ENCODE measurements around the gene GLG1.
A peak's percentile ranks its signal among the peaks of the same experiment; 100 is the strongest.

GLG1 gene

DNA sequence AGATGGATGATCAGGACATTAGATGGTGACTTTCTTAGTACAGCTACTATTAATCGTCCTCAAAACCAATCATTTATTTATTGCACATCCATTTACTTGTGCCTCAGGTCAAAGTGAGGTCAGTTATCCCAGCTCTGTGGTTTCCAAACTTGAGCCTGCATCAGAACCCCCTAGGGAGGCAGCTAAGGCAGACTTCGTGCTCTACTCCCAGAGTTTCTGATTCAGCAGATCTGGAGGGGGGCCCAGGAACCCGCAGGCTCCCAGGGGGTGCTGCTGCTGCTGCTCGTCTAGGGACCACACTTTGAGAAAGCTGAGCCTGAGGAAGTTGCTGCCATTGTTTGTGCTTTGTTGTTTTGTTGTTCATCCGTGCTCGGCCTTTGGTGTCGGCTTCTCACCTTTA is 141.6 kb downstream of the GLG1 start:
- H2BK5ac ChIP-seq (ENCODE audit: low read depth, low read length, poor library complexity, severe bottlenecking): no peak overlapping the region
- H3K79me1 ChIP-seq (replicated peaks; ENCODE audit: low read length, poor library complexity, severe bottlenecking): peaks cover 5% of the 10 kb centered on the region
- WGBS: 94% methylated on average over 7 of the region's 7 CpGs

DNA sequence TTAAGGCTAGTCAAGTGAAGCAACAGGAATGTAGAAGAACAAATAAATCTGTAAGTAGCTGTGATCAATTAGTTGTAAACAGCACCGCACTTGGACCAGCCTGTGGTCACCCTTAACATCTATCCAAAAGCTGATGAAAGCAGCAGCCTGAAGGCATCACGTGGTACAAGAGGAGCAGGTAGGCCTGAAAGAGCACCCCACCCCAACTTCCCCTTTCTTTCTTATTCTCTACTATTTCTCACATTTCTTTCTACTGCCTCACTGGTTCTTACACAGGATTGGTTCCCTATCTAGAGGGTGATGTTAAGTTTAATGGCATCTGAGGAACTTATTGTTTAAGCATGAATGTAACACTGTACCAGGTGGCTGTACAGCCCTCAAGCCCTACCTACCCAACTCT is 143.0 kb downstream of the GLG1 start:
- Histone ChIP-seq H3K27me3 (ENCODE audit: control insufficient read depth in 1 of 2, insufficient read depth in 1 of 2, low read length in 2 of 2) (no peaks in the 10 kb centered on the region), H4K91ac (ENCODE audit: low read length) (no peak overlapping the region), H3K4ac (ENCODE audit: low read depth in 1 of 2, low read length in 2 of 2) (no peak overlapping the region), H3K4me3 (ENCODE audit: insufficient read depth in 1 of 2, low read depth in 1 of 2, low read length in 2 of 2) (no peak overlapping the region), H3K18ac (ENCODE audit: low read depth in 1 of 2, low read length in 2 of 2) (no peak overlapping the region), H2BK5ac (ENCODE audit: low read depth, low read length, poor library complexity, severe bottlenecking) (no peak overlapping the region), H3K4me2 (ENCODE audit: low read length, poor library complexity, severe bottlenecking) (no peak overlapping the region), H2BK120ac (ENCODE audit: low read depth, low read length) (no peak overlapping the region), H3K4me1 (ENCODE audit: control insufficient read depth, insufficient read depth, low read depth, low read length) (no peaks in the 10 kb centered on the region), H2BK12ac (ENCODE audit: low read length in 2 of 2) (no peak overlapping the region), H2AFZ (ENCODE audit: low read depth, low read length) (no peak overlapping the region), H3K36me3 (ENCODE audit: control insufficient read depth in 1 of 2, insufficient read depth in 2 of 2, low read depth in 1 of 2, low read length in 2 of 2) (peaks cover 49 to 85% of the 10 kb centered on the region in 2 experiments), H3K9me3 (ENCODE audit: control insufficient read depth, low read length) (no peaks in the 10 kb centered on the region), H3K14ac (ENCODE audit: low read length in 2 of 2) (no peak overlapping the region), H2AK5ac (ENCODE audit: low read length, severe bottlenecking) (no peak overlapping the region), H3K9ac (ENCODE audit: low read length) (no peak overlapping the region), H3K27ac (ENCODE audit: low read length, poor library complexity, severe bottlenecking) (no peak overlapping the region), H3K79me1 (replicated peaks; ENCODE audit: low read length, poor library complexity, severe bottlenecking) (peaks cover 5% of the 10 kb centered on the region), H2BK15ac (ENCODE audit: low read depth, poor library complexity, severe bottlenecking) (no peak overlapping the region), H4K8ac (ENCODE audit: low read length) (no peak overlapping the region), H3K23ac (ENCODE audit: low read length in 2 of 2) (no peak overlapping the region)
- DNase-seq: no peak
- WGBS: 98% methylated on average over 2 of the region's 2 CpGs

More for the DNA sequence above, 141.6 kb downstream of the GLG1 start:
- Histone ChIP-seq H4K8ac (ENCODE audit: low read length) (no peak overlapping the region), H2BK120ac (ENCODE audit: low read depth, low read length) (no peak overlapping the region), H3K9me3 (ENCODE audit: control insufficient read depth, low read length) (no peaks in the 10 kb centered on the region), H3K27ac (ENCODE audit: low read length, poor library complexity, severe bottlenecking) (no peak overlapping the region), H3K4me1 (ENCODE audit: control insufficient read depth, insufficient read depth, low read depth, low read length) (no peaks in the 10 kb centered on the region), H3K23ac (ENCODE audit: low read length in 2 of 2) (no peak overlapping the region), H3K18ac (ENCODE audit: low read depth in 1 of 2, low read length in 2 of 2) (no peak overlapping the region), H3K9ac (ENCODE audit: low read length) (no peak overlapping the region), H3K14ac (ENCODE audit: low read length in 2 of 2) (no peak overlapping the region), H3K27me3 (ENCODE audit: control insufficient read depth in 1 of 2, insufficient read depth in 1 of 2, low read length in 2 of 2) (no peaks in the 10 kb centered on the region), H2BK12ac (ENCODE audit: low read length in 2 of 2) (no peak overlapping the region), H2AFZ (ENCODE audit: low read depth, low read length) (no peak overlapping the region), H3K4me2 (ENCODE audit: low read length, poor library complexity, severe bottlenecking) (no peak overlapping the region), H4K91ac (ENCODE audit: low read length) (no peak overlapping the region), H3K4me3 (ENCODE audit: insufficient read depth in 1 of 2, low read depth in 1 of 2, low read length in 2 of 2) (peak overlapping the region in 1 of 2 experiments; percentile 4), H2AK5ac (ENCODE audit: low read length, severe bottlenecking) (no peak overlapping the region), H2BK15ac (ENCODE audit: low read depth, poor library complexity, severe bottlenecking) (no peak overlapping the region), H3K36me3 (ENCODE audit: control insufficient read depth in 1 of 2, insufficient read depth in 2 of 2, low read depth in 1 of 2, low read length in 2 of 2) (peaks cover 50 to 87% of the 10 kb centered on the region in 2 experiments), H3K4ac (ENCODE audit: low read depth in 1 of 2, low read length in 2 of 2) (no peak overlapping the region)
- no peak for DNase-seq

DNA sequence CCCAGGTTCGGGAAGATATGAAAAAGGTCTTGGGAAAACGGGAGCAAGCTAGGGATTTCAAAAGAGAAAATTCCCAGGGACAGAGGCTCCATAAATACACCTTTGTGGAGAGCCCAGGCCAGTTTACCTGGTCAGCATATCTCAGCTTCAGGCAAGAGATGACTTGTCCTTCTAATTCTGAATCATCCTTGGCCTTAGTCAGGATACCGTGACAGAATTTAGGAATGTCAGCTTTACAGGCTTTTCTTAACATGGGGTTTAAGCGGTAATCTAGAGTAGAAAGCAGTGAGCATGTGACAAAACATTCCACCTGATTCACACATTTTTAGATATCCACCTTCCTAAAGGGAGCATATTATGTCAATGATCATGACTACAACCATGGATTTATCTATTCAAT is 144.6 kb downstream of the GLG1 start:
- Histone ChIP-seq H3K4ac (ENCODE audit: low read depth in 1 of 2, low read length in 2 of 2) (no peak overlapping the region), H3K18ac (ENCODE audit: low read depth in 1 of 2, low read length in 2 of 2) (no peak overlapping the region), H2AK5ac (ENCODE audit: low read length, severe bottlenecking) (no peak overlapping the region), H3K27me3 (ENCODE audit: control insufficient read depth in 1 of 2, insufficient read depth in 1 of 2, low read length in 2 of 2) (no peaks in the 10 kb centered on the region), H3K36me3 (ENCODE audit: control insufficient read depth in 1 of 2, insufficient read depth in 2 of 2, low read depth in 1 of 2, low read length in 2 of 2) (peaks cover 42 to 86% of the 10 kb centered on the region in 2 experiments), H3K9ac (ENCODE audit: low read length) (no peak overlapping the region), H4K8ac (ENCODE audit: low read length) (no peak overlapping the region), H3K4me3 (ENCODE audit: insufficient read depth in 1 of 2, low read depth in 1 of 2, low read length in 2 of 2) (no peak overlapping the region), H3K23ac (ENCODE audit: low read length in 2 of 2) (no peak overlapping the region), H3K27ac (ENCODE audit: low read length, poor library complexity, severe bottlenecking) (no peak overlapping the region), H3K79me1 (replicated peaks; ENCODE audit: low read length, poor library complexity, severe bottlenecking) (peaks cover 5% of the 10 kb centered on the region), H3K14ac (ENCODE audit: low read length in 2 of 2) (no peak overlapping the region), H3K4me1 (ENCODE audit: control insufficient read depth, insufficient read depth, low read depth, low read length) (no peaks in the 10 kb centered on the region), H3K9me3 (ENCODE audit: control insufficient read depth, low read length) (no peaks in the 10 kb centered on the region), H2BK120ac (ENCODE audit: low read depth, low read length) (no peak overlapping the region), H2BK15ac (ENCODE audit: low read depth, poor library complexity, severe bottlenecking) (no peak overlapping the region), H2BK5ac (ENCODE audit: low read depth, low read length, poor library complexity, severe bottlenecking) (no peak overlapping the region), H3K4me2 (ENCODE audit: low read length, poor library complexity, severe bottlenecking) (no peak overlapping the region), H2BK12ac (ENCODE audit: low read length in 2 of 2) (no peak overlapping the region), H4K91ac (ENCODE audit: low read length) (no peak overlapping the region), H2AFZ (ENCODE audit: low read depth, low read length) (no peak overlapping the region)
- no peak for DNase-seq
- 98% methylated on average over 4 of the region's 4 CpGs for WGBS

DNA sequence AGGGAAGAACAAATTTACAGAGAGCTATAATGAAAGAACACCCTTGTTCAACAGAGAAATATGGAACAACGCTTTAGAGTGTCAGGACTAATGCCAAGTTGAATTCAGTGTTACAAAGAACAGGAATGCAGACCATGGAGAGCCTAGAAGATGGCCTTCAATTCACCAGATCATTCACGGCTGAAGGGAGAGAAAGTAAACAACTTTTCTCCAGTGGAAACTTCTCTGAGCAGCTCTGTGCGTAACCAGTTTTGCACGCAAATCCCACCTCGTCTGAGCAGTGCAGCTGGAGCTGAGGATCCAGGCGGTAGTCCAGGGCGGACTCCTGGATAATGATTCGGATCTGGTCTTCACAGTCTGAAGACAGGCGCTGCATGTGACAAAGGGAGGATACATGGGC is 145.1 kb downstream of the GLG1 start:
- Histone ChIP-seq H3K14ac (ENCODE audit: low read length in 2 of 2) (no peak overlapping the region), H3K4ac (ENCODE audit: low read depth in 1 of 2, low read length in 2 of 2) (no peak overlapping the region), H4K8ac (ENCODE audit: low read length) (no peak overlapping the region), H3K23ac (ENCODE audit: low read length in 2 of 2) (no peak overlapping the region), H3K27ac (ENCODE audit: low read length, poor library complexity, severe bottlenecking) (no peak overlapping the region), H2AK5ac (ENCODE audit: low read length, severe bottlenecking) (no peak overlapping the region), H2BK15ac (ENCODE audit: low read depth, poor library complexity, severe bottlenecking) (no peak overlapping the region), H3K4me2 (ENCODE audit: low read length, poor library complexity, severe bottlenecking) (no peak overlapping the region), H3K4me1 (ENCODE audit: control insufficient read depth, insufficient read depth, low read depth, low read length) (no peaks in the 10 kb centered on the region), H3K9me3 (ENCODE audit: control insufficient read depth, low read length) (no peaks in the 10 kb centered on the region), H3K9ac (ENCODE audit: low read length) (no peak overlapping the region), H2BK12ac (ENCODE audit: low read length in 2 of 2) (no peak overlapping the region), H3K18ac (ENCODE audit: low read depth in 1 of 2, low read length in 2 of 2) (no peak overlapping the region), H4K91ac (ENCODE audit: low read length) (no peak overlapping the region), H2BK120ac (ENCODE audit: low read depth, low read length) (no peak overlapping the region), H3K36me3 (ENCODE audit: control insufficient read depth in 1 of 2, insufficient read depth in 2 of 2, low read depth in 1 of 2, low read length in 2 of 2) (peaks cover 44 to 86% of the 10 kb centered on the region in 2 experiments), H3K27me3 (ENCODE audit: control insufficient read depth in 1 of 2, insufficient read depth in 1 of 2, low read length in 2 of 2) (no peaks in the 10 kb centered on the region), H3K79me1 (replicated peaks; ENCODE audit: low read length, poor library complexity, severe bottlenecking) (peaks cover 5% of the 10 kb centered on the region), H3K4me3 (ENCODE audit: insufficient read depth in 1 of 2, low read depth in 1 of 2, low read length in 2 of 2) (no peak overlapping the region), H2BK5ac (ENCODE audit: low read depth, low read length, poor library complexity, severe bottlenecking) (no peak overlapping the region), H2AFZ (ENCODE audit: low read depth, low read length) (no peak overlapping the region)
- WGBS: 95% methylated on average over 9 of the region's 9 CpGs
- no peak for DNase-seq
